Hematopoietic multipotent progenitor cell treated with erythropoietin and hydrocortisone succinate and interleukin-3 and kit ligand, for 6 days (in vitro differentiated cells): Measurements from ENCODE around the gene ZNF511.

ENCODE experiments used
- DNase-seq: peaks from one replicate; pipeline ENCODE4 v3.0.0-alpha.2; 2015

ZNF511 gene

GRCh38 chr10:133338080-133339071 is 29.7 kb downstream of the ZNF511 start:
- DNase-seq: no peak

- DNase-seq: no peak
These were observed 31.1 kb downstream of the ZNF511 start for GRCh38 chr10:133339708-133340380.

- DNase-seq: no peak
These were observed 33.3 kb downstream of the ZNF511 start for GRCh38 chr10:133341983-133342382.

GRCh38 chr10:133342942-133343341 is 34.2 kb downstream of the ZNF511 start:
- DNase-seq: no peak

- no peak for DNase-seq
These were observed 34.8 kb downstream of the ZNF511 start for GRCh38 chr10:133343558-133343957.

GRCh38 chr10:133344236-133344635 is 35.5 kb downstream of the ZNF511 start:
- no peak for DNase-seq

- DNase-seq: no peak
These were observed 37.7 kb downstream of the ZNF511 start for GRCh38 chr10:133346413-133346812.

GRCh38 chr10:133347710-133348517 is 39.2 kb downstream of the ZNF511 start:
- DNase-seq: no peak

- DNase-seq: no peak
These were observed 40.5 kb downstream of the ZNF511 start for GRCh38 chr10:133349160-133349568.

GRCh38 chr10:133349577-133350011 is 40.9 kb downstream of the ZNF511 start:
- no peak for DNase-seq

GRCh38 chr10:133350283-133350949 is 41.7 kb downstream of the ZNF511 start:
- no peak for DNase-seq

GRCh38 chr10:133350950-133351329 is 42.2 kb downstream of the ZNF511 start:
- DNase-seq: no peak

GRCh38 chr10:133351408-133352318 is 42.9 kb downstream of the ZNF511 start:
- no peak for DNase-seq

GRCh38 chr10:133353202-133353959 is 44.7 kb downstream of the ZNF511 start:
- DNase-seq: no peak

- no peak for DNase-seq
These were observed 45.4 kb downstream of the ZNF511 start for GRCh38 chr10:133353988-133354605.

- DNase-seq: no peak
These were observed 46.0 kb downstream of the ZNF511 start for GRCh38 chr10:133354672-133355240.

- DNase-seq: no peak
These were observed 46.6 kb downstream of the ZNF511 start for GRCh38 chr10:133355266-133355665.

GRCh38 chr10:133355991-133356390 is 47.3 kb downstream of the ZNF511 start:
- DNase-seq: no peak

- DNase-seq: no peak
These were observed 48.0 kb downstream of the ZNF511 start for GRCh38 chr10:133356549-133357284.
